HG03442 (cell line): ENCODE measurements around the gene TUBA3E.
"Not testable (repeated sequence)": the region's sequence is repeated elsewhere in the genome, so short reads cannot be mapped to it uniquely, and the experiment has no call there.

Source experiments
- ATAC-seq: cut with Tn5 transposase; IDR thresholded peaks from one replicate; pipeline ENCODE4 v1.9.1; 2021; ENCODE audit warnings: mild to moderate bottlenecking, moderate library complexity; ENCODE audit not compliant: unreplicated experiment

Gene TUBA3E

GRCh38 chr2:130150181-130151144 lies 47.8 kb downstream of the TUBA3E start:
- no peak for ATAC-seq

GRCh38 chr2:130148515-130148914 lies 49.7 kb downstream of the TUBA3E start:
- ATAC-seq: not testable (repeated sequence)

- peak; percentile 93 for ATAC-seq
These were observed 53.2 kb downstream of the TUBA3E start, which contains the start of gene CCDC74B for GRCh38 chr2:130145006-130145414. Gene CCDC74B (minus strand): TSS chr2:130145112. CDS start chr2:130144996, 116 bp downstream.

- ATAC-seq: not testable (repeated sequence)
These were observed 54.8 kb downstream of the TUBA3E start for GRCh38 chr2:130143266-130144039.

GRCh38 chr2:130142396-130143265 lies 55.6 kb downstream of the TUBA3E start:
- ATAC-seq: not testable (repeated sequence)
